GM12892 (cell line): ENCODE data around the gene LEPROT.

Experiments used
- DNase-seq: peaks from one replicate; pipeline ENCODE4 v3.0.0; 2011; ENCODE audit not compliant: insufficient read length
- FAIRE-seq: peaks from 2 replicates; lab custom pipeline; 2011; peaks lifted over from hg19 to GRCh38; lab: Jason Lieb, UNC
- POLR2A ChIP-seq: IDR thresholded peaks from 2 replicates; pipeline ENCODE4 v1.6.1; 2011; ENCODE audit warnings: low read depth, low read length, control low read depth
- POLR2AphosphoS5 ChIP-seq: IDR thresholded peaks from 2 replicates; pipeline ENCODE4 v1.6.1; 2011; ENCODE audit warnings: low read depth, low read length, control low read depth
- TAF1 ChIP-seq: IDR thresholded peaks from 2 replicates; pipeline ENCODE4 v1.6.1; 2011; ENCODE audit warnings: low read depth, mild to moderate bottlenecking, control low read depth, low read length, borderline replicate concordance

Gene LEPROT

GRCh38 chr1:65429806-65430205, 9.3 kb downstream of the LEPROT start:
- no peak for DNase-seq
- TF ChIP-seq TAF1 (no peak), POLR2AphosphoS5 (no peak), POLR2A (no peak)
- FAIRE-seq = no peak

GRCh38 chr1:65431111-65431705, 10.7 kb downstream of the LEPROT start:
- no peak for DNase-seq
- TF ChIP-seq POLR2A (no peak), TAF1 (no peak), POLR2AphosphoS5 (no peak)
- no peak for FAIRE-seq

- TF ChIP-seq TAF1 (no peak), POLR2AphosphoS5 (no peak), POLR2A (no peak)
- DNase-seq (no peak), FAIRE-seq (no peak)
Observed at GRCh38 chr1:65432918-65433317, 12.4 kb downstream of the LEPROT start.

- DNase-seq (no peak), FAIRE-seq (no peak)
- TF ChIP-seq POLR2A (no peak), POLR2AphosphoS5 (no peak), TAF1 (no peak)
Observed at GRCh38 chr1:65434255-65434654, 13.8 kb downstream of the LEPROT start.

GRCh38 chr1:65434760-65435159, 14.3 kb downstream of the LEPROT start:
- DNase-seq (no peak), FAIRE-seq (no peak)
- TF ChIP-seq POLR2A (no peak), POLR2AphosphoS5 (no peak), TAF1 (no peak)

- FAIRE-seq = no peak
- no peak for DNase-seq
- TF ChIP-seq POLR2A (no peak), POLR2AphosphoS5 (no peak), TAF1 (no peak)
Observed at GRCh38 chr1:65435987-65436386, 15.5 kb downstream of the LEPROT start.

- TF ChIP-seq TAF1 (no peak), POLR2AphosphoS5 (no peak), POLR2A (no peak)
- FAIRE-seq (no peak), DNase-seq (no peak)
Observed at GRCh38 chr1:65437616-65438015, 17.1 kb downstream of the LEPROT start.

- TF ChIP-seq TAF1 (no peak), POLR2AphosphoS5 (no peak)
- FAIRE-seq (no peak), DNase-seq (no peak)
Observed at GRCh38 chr1:65440322-65440900, 19.9 kb downstream of the LEPROT start.

GRCh38 chr1:65440915-65441314, 20.4 kb downstream of the LEPROT start:
- FAIRE-seq = no peak
- no peak for DNase-seq
- TF ChIP-seq POLR2A (no peak), POLR2AphosphoS5 (no peak), TAF1 (no peak)

GRCh38 chr1:65441464-65441863, 21.0 kb downstream of the LEPROT start:
- TF ChIP-seq TAF1 (no peak), POLR2A (no peak), POLR2AphosphoS5 (no peak)
- no peak for FAIRE-seq
- DNase-seq = no peak

GRCh38 chr1:65442442-65442841, 22.0 kb downstream of the LEPROT start:
- DNase-seq (no peak), FAIRE-seq (no peak)
- no peak for TF ChIP-seq TAF1
- TF ChIP-seq POLR2AphosphoS5 = no peak
- TF ChIP-seq POLR2A = no peak

- no peak for FAIRE-seq
- no peak for TF ChIP-seq POLR2AphosphoS5
- TF ChIP-seq POLR2A = no peak
- no peak for TF ChIP-seq TAF1
- no peak for DNase-seq
Observed at GRCh38 chr1:65443647-65444046, 23.2 kb downstream of the LEPROT start.

- DNase-seq (no peak), FAIRE-seq (no peak)
- TF ChIP-seq TAF1 (no peak), POLR2A (no peak), POLR2AphosphoS5 (no peak)
Observed at GRCh38 chr1:65444128-65444640, 23.7 kb downstream of the LEPROT start.
